Activated naive CD8-positive, alpha-beta T cell treated with anti-CD3 and anti-CD28 coated beads for 36 hours (primary cell): Measurements from ENCODE around the gene GARNL3. TPM values are rescaled to one million over a fixed set of nuclear protein-coding genes. Genes with fewer than 3 reads are reported as not detected.

ENCODE experiments used
- DNase-seq: peaks from one replicate; pipeline ENCODE4 v3.0.0; 2021
- H3K27ac Mint-ChIP-seq: one replicate; pipeline ENCODE4 v1.8.0; 2022; ENCODE audit warnings: mild to moderate bottlenecking, moderate library complexity, mixed read lengths
- H3K27me3 Mint-ChIP-seq: one replicate; pipeline ENCODE4 v1.8.0; 2022; ENCODE audit warnings: mild to moderate bottlenecking, mixed read lengths
- H3K36me3 Mint-ChIP-seq: one replicate; pipeline ENCODE4 v1.8.0; 2021; ENCODE audit warnings: mild to moderate bottlenecking, mixed read lengths
- H3K4me1 Mint-ChIP-seq: one replicate; pipeline ENCODE4 v1.8.0; 2021; ENCODE audit warnings: mixed read lengths
- H3K4me3 Mint-ChIP-seq: one replicate; pipeline ENCODE4 v1.8.0; 2022; ENCODE audit warnings: mild to moderate bottlenecking, moderate library complexity, mixed read lengths
- H3K9me3 Mint-ChIP-seq: one replicate; pipeline ENCODE4 v1.8.0; 2022; ENCODE audit warnings: mixed read lengths
- total RNA-seq, 2 experiments: library from RNA; stranded (reverse); gene quantifications; one replicate each; pipeline ENCODE4 v1.2.3, GENCODE V29; 2021

The GARNL3 gene
- total RNA-seq, 2 experiments from 2014 or later: 2.0 TPM

DNA sequence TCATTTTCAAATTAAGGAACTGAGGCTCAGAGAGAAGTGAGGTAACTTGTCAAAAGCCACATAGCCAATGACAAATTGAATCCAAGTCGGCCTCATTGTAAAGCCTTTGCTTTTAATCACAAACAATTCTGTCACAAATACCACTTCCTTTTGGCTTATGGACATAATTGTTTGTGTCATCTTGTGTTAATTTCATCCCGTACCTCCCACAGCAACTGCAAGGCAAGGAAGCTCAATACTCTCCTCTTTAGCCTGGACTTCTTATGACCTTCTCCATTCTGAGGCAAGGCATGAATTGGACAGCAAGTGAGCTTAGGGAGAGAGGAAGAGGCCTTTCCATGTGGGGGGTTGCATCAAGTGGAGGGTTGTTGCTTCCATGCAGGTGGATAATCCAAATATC, 70.2 kb downstream of the GARNL3 start:
- peaks cover 20% of the 10 kb centered on the region for H3K27me3 Mint-ChIP-seq
- H3K9me3 Mint-ChIP-seq: no peaks in the 10 kb centered on the region
- no peak overlapping the region for H3K4me3 Mint-ChIP-seq
- H3K36me3 Mint-ChIP-seq: peaks cover 2% of the 10 kb centered on the region
- no peak overlapping the region for H3K27ac Mint-ChIP-seq
- no peak for DNase-seq
- H3K4me1 Mint-ChIP-seq: no peaks in the 10 kb centered on the region

DNA sequence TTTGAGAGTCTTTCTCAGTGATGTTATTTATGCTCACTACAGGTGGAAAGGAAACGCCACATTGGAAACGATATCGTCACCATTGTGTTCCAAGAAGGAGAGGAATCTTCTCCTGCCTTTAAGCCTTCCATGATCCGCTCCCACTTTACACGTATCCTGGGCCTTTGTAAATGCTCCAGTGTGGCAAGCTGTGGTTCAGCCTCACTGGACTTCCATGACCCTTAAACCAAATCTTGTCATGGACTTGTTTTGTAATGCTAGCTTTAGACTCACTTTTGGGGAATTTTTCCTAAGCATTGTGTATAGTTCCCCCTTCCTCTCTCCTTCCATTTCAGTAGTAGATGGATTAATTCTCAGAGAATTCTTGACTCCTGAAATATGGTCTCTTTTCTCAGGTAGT, 71.5 kb downstream of the GARNL3 start:
- H3K27ac Mint-ChIP-seq: no peak overlapping the region
- H3K4me3 Mint-ChIP-seq: no peak overlapping the region
- no peaks in the 10 kb centered on the region for H3K9me3 Mint-ChIP-seq
- H3K27me3 Mint-ChIP-seq: peaks cover 21% of the 10 kb centered on the region
- DNase-seq: no peak
- H3K4me1 Mint-ChIP-seq: no peaks in the 10 kb centered on the region
- peaks cover 2% of the 10 kb centered on the region for H3K36me3 Mint-ChIP-seq

DNA sequence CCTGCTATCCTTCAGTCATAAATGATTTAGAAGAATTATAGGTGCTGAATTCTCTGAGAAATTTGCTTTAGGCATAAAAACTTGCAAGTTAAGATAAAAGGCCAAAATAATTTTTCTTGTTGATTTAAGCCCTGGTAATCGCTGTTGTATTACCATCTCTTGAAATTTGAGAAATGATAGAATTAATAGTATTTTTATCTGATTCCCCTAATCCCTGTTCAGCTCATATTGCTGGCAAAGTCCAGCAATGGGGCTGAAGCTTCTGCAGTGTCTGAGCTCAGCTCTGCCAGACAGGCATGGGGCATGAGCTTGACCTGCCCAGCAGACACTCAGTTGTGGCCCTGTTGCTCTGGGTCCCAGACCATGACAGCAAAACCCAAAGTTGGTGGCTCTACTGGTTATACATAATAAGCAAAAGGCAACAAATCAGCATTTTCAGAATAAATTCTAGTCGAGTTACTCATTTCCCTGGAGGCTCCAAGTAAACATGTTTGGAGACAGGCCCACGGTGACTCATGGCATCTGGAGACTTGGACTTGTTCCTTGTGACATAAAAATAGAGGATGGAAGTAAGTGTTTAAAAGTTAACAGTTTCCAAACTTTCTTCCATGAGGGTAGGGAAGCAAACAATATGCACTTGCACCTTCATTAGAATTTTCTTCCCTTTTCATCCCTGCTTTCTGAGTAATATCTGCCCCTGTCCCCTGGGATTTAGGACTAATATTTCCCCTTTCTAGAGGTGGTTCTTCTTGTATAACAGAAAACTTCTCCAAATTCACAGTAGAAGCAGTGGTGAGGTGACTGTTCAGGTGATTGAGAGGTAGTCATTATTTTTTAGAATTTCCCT, 72.2 kb downstream of the GARNL3 start:
- Mint-ChIP-seq H3K36me3 (peaks cover 2% of the 10 kb centered on the region), H3K27me3 (peaks cover 22% of the 10 kb centered on the region), H3K4me1 (no peaks in the 10 kb centered on the region), H3K4me3 (no peak overlapping the region), H3K27ac (no peak overlapping the region), H3K9me3 (no peaks in the 10 kb centered on the region)
- DNase-seq: no peak

DNA sequence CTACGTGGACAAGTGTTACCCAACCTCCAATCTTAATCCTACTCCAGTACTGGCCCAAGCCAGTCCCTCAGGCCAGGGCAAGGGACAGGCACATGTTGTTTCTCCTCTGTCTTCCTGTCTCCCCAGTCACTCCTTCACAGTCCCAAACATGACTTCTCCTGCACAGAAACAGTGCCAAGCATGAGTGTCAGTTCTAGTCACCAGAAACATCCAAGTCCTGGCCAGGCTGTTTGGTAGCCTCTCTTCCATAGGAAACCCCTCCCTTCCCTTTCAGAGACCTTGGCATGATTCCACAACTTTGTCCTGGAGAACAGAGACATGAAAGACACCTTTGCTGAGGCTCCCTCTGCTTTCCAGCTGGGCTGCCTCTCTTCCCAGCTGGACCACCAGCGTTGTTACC, 76.1 kb downstream of the GARNL3 start:
- peaks cover 2% of the 10 kb centered on the region for H3K36me3 Mint-ChIP-seq
- peaks cover 20% of the 10 kb centered on the region for H3K27me3 Mint-ChIP-seq
- H3K4me1 Mint-ChIP-seq: no peaks in the 10 kb centered on the region
- no peak overlapping the region for H3K4me3 Mint-ChIP-seq
- DNase-seq: no peak
- no peak overlapping the region for H3K27ac Mint-ChIP-seq
- no peaks in the 10 kb centered on the region for H3K9me3 Mint-ChIP-seq

DNA sequence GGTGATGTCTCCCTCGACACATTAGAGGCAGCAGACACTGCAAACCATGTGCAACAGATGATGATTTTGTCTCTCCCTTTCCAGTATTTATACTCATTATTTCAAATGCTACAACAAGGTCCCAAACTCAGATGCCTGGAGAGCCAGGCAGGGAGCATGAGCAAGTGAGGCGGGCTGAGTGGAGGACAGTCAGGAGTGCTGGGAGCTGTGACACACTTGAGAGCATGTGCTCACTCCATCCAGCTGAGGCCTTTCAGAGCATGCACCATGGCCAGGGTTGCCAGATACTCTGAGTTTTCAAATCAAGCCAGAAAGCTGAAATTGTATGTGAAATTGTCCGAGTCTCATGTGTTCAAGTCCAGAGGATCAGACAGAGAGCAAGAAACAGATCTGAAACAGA, 76.6 kb downstream of the GARNL3 start:
- no peak overlapping the region for H3K27ac Mint-ChIP-seq
- no peaks in the 10 kb centered on the region for H3K9me3 Mint-ChIP-seq
- H3K27me3 Mint-ChIP-seq: peaks cover 20% of the 10 kb centered on the region
- H3K4me1 Mint-ChIP-seq: no peaks in the 10 kb centered on the region
- no peak overlapping the region for H3K4me3 Mint-ChIP-seq
- no peak for DNase-seq
- peaks cover 2% of the 10 kb centered on the region for H3K36me3 Mint-ChIP-seq

DNA sequence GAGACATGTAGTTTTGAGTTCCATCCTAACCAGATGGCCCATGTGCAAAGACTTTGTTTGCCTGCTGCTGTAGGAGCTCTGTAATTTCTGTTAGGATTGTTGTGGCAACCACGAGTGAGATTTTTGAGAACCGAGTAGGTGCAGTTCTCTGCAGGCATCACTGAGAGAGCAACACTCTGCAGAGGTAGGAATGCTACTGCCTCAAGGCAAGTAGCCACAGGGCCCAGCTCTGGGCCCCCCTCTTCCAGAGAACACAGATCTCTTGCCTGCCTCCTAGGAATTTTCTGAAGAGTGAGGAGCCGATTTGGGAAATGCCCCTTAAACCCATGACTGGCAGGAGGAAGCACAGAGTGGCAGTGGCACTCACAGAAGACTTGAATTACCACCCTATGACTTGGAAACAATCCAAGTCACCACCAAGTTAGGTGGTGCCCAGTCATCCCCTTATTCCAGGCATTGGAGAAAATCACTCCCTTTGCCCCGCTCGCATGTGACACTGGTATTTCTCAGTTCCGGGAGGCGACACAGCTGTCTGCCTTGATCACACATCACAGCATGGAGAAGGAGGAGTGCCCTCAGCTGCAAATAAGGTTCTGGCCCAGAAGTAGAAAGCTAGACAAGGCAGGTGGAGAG, 79.9 kb downstream of the GARNL3 start:
- no peaks in the 10 kb centered on the region for H3K36me3 Mint-ChIP-seq
- H3K27me3 Mint-ChIP-seq: peaks cover 29% of the 10 kb centered on the region
- H3K4me3 Mint-ChIP-seq: no peak overlapping the region
- no peak for DNase-seq
- no peaks in the 10 kb centered on the region for H3K4me1 Mint-ChIP-seq
- H3K27ac Mint-ChIP-seq: no peak overlapping the region
- H3K9me3 Mint-ChIP-seq: no peaks in the 10 kb centered on the region

DNA sequence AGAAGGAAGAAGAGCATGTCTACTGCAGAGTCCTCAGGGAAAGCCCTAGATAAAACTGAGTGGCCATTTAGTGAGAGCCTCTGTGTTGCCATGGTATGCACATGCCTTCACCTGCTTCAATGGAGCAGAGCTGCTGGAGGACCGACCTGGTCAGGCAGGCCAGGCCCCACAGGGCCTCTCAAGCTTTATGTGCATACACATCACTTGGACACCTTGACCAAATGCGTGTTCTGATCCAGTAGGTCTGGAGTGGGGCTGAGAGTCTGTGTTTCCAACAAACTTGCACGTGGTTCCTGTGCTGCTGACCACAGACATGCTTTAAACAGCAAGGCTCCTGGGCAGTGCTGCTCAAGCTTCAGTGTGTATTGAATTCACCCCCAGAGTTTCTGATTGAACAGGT, 81.0 kb downstream of the GARNL3 start:
- Mint-ChIP-seq H3K4me1 (no peaks in the 10 kb centered on the region), H3K4me3 (no peak overlapping the region), H3K36me3 (no peaks in the 10 kb centered on the region)

DNA sequence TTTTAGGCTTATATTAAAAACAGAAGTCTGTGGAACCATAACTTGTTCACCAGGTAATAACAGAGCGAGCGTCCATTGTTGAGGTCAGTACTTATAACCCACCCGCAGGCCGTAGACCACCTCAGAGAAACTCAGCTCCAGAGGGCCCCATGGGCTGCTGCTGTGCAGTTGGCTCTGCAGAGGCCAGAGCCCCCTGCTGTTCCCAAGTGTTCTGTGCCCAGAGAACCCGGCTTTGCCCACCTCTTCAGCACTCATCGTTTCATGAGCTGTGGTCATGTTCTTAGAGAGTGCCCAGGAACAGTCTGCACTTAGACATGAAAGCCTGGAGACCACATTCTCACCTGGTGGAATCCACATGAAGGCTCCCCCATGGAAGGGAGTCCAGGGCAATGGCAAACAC, 82.0 kb downstream of the GARNL3 start:
- Mint-ChIP-seq H3K4me1 (no peaks in the 10 kb centered on the region), H3K27ac (no peak overlapping the region), H3K27me3 (peaks cover 24% of the 10 kb centered on the region), H3K36me3 (no peaks in the 10 kb centered on the region), H3K9me3 (no peaks in the 10 kb centered on the region), H3K4me3 (no peak overlapping the region)
- DNase-seq: no peak

More for the DNA sequence above, 81.0 kb downstream of the GARNL3 start:
- Mint-ChIP-seq H3K9me3 (no peaks in the 10 kb centered on the region), H3K27ac (no peak overlapping the region), H3K27me3 (peaks cover 30% of the 10 kb centered on the region)
- no peak for DNase-seq

DNA sequence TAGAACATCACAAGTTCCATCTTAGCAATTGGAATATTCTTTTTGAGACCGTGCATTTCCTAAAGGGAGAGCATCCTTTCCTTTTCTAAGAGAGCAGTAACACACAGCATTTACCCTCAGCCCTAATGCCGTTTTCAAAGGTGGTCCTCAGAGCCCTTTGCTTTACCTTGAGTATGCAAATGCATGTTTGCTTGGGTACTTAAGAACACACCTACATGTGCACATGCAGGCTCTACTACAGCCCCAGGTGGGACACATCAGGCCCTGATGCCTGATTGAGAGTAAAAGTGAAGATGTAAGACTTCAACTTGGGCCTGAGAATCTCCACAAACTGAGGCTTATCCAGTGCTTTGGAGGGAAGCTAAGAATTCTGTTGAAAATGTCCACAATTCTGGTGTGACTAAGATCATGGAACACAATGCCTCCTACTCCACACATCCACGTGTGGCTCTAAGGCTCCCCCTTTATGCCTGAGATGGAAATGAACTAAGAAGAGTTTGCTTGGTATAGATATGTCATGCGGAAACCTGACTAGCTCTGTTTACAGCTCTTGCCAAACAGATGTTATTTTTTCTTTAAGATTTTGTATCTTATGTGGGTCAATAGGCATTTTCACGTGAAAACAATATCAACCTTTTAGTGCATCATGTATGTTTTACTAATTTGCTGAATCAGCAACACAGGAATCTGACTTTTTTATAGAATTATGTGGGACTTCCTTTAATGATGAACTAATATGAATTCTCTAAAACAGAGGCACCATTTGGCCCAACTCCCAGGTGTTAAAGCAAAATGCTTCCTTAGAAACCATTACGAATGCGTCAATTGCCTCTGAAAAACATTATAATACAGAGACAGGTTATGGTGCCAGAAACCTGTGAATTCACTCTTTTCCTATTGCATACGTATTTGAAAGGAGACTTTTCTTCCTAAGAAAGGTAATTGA, 83.5 kb downstream of the GARNL3 start:
- H3K4me3 Mint-ChIP-seq: no peak overlapping the region
- H3K4me1 Mint-ChIP-seq: no peaks in the 10 kb centered on the region
- no peak for DNase-seq
- no peaks in the 10 kb centered on the region for H3K9me3 Mint-ChIP-seq
- H3K27ac Mint-ChIP-seq: no peak overlapping the region
- peaks cover 28% of the 10 kb centered on the region for H3K27me3 Mint-ChIP-seq
- no peaks in the 10 kb centered on the region for H3K36me3 Mint-ChIP-seq

DNA sequence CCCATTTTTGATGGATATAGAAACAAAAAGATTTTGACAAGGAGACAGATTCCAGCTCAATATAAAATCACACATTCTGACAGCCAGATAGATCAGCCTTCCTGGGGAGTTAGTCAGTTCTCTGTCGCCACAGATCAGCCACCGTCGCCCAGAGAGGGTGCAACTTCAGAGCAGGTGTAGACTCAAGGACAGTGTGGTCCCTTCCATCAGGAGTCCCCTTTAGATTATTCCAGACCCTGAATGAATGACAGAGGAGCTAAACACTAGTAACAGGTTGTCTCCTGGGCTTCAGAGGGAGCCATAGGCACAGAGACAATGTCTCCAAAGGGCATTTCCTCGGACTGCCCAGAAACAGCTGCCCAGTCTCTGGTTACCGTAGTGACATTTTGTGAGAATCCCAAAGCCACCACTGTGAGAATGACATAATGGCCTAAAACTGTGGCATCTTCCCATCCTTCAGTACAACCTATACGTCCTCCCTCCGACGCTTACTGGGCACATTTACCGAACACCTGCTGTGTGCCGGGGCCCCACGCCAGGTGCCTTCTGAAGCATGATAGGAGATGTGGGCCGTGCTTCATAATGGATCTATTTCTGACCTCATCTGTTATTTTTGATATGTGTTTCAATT, 85.0 kb downstream of the GARNL3 start:
- Mint-ChIP-seq H3K4me3 (no peak overlapping the region), H3K27ac (no peak overlapping the region), H3K27me3 (peaks cover 35% of the 10 kb centered on the region)

DNA sequence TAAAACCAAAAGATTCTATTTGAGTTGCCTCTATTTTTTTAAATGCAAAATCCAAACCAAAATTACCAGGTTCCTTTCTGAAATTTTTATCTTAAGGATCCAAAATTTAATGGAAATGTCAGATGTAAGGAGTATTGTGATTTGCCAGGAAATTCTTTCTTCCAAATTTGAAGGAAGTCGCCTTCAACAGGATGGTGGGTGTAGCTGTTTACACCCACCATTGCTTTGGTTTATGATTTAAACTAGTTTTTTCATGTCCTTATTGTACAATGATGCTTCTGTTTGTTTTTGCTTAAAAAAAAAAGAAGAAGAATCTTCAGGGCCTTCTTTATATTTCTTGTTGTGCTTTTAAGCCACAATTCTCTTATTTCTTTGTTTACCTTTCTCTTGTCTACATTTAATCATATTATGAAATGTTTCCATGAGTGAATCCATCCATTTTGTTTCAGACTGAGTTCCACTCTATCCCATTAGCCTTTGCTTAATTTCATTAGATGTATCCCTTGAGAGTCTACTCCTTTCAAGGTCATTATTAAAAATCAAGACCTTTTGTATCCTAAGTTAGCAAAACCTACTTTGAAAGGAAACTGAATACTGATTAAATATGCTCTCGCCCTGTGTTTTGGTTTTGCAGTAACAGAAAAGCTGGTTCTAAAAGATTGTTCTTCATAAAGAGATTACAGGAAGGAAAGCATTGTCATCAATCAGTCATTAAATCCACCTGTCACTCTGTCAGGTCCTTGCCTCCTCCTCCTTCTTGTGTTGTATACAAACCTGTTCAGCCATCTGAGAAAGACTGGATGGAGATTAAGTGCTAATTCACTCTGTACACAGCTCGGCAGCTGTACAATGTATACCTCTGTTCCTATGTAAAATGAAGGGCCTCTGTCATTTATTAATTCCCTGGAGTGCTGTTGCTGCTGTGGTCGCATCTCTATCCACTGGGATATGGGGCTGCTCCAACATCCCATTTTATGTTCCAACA, 86.9 kb downstream of the GARNL3 start:
- Mint-ChIP-seq H3K9me3 (no peaks in the 10 kb centered on the region), H3K4me3 (no peak overlapping the region), H3K27ac (no peak overlapping the region), H3K27me3 (peaks cover 46% of the 10 kb centered on the region), H3K4me1 (no peaks in the 10 kb centered on the region), H3K36me3 (no peaks in the 10 kb centered on the region)
- DNase-seq: no peak

More for the DNA sequence above, 85.0 kb downstream of the GARNL3 start:
- DNase-seq: no peak
- Mint-ChIP-seq H3K9me3 (no peaks in the 10 kb centered on the region), H3K4me1 (no peaks in the 10 kb centered on the region), H3K36me3 (no peaks in the 10 kb centered on the region)

DNA sequence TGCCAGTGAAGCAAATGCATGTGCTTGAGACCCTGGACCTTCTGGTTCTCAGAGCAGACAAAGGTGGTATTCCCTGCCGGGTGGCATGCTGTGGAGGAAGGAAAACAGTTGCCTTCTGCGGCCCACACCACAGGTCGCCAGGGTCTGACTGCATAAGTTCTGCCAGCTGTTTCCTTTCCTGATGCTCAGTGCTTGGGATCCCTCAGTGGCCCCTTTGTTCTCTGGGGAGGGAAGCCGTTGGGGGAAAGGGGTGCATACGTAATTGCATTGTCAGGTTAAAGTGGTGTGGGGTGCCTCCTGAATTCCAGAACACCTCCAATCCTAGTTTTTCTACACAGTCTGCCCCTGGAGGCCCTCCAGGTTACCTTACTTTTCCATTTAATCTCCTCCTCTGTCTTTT, 89.3 kb downstream of the GARNL3 start:
- DNase-seq: no peak
- Mint-ChIP-seq H3K27me3 (peaks cover 37% of the 10 kb centered on the region), H3K4me3 (no peak overlapping the region), H3K36me3 (no peaks in the 10 kb centered on the region), H3K27ac (no peak overlapping the region), H3K4me1 (no peaks in the 10 kb centered on the region), H3K9me3 (no peaks in the 10 kb centered on the region)

DNA sequence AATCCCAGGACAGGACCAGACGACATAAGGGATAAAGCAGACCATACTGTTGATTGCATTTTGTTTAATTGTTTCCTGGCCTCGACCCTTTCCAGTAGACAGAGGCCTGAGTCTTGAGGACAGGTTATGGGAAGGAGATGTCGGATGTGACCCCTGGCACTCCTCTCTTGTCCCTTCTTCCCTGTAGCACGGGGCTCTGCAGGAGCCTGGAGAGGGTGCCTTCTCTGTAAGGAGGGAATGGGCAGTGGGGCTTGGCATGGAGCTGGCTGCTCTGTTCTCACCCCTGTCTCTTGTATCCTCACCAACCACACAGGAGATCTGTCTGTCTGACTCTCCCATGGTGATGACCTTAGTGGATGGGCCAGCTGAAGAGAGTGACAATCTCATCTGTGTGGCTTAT, 92.3 kb downstream of the GARNL3 start:
- peaks cover 4% of the 10 kb centered on the region for H3K4me1 Mint-ChIP-seq
- no peaks in the 10 kb centered on the region for H3K9me3 Mint-ChIP-seq
- no peak overlapping the region for H3K27ac Mint-ChIP-seq
- H3K27me3 Mint-ChIP-seq: peaks cover 46% of the 10 kb centered on the region
- no peak for DNase-seq
- H3K4me3 Mint-ChIP-seq: no peak overlapping the region
- H3K36me3 Mint-ChIP-seq: no peaks in the 10 kb centered on the region

DNA sequence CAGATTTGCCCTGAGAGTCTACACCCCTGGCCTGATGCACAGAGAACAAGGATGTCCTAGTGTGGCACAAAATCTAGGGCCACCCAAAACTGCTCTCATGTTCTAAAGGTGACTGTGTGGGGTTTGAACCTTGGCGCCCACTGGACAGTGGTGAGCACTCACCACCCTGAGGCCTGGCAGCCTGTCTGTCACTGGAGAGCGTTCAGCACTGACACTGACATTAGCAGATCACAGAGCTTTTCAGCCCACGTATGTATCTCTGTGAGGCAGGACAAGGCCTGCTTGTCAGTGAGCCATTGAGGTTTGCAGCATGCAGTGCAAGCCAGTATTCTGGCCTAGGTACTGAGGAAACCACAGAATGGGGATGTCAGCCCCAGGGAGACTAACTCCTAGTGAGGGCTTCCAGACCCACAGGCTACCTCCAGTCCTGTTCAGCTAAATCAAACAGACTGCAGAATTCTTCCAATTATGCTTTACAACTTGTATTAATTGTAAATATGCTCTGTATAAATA, 93.5 kb downstream of the GARNL3 start:
- Mint-ChIP-seq H3K4me3 (no peak overlapping the region), H3K27me3 (peaks cover 46% of the 10 kb centered on the region), H3K9me3 (no peaks in the 10 kb centered on the region), H3K27ac (no peak overlapping the region), H3K4me1 (peaks cover 4% of the 10 kb centered on the region), H3K36me3 (no peaks in the 10 kb centered on the region)
- DNase-seq: no peak
